GM12872 (cell line): ENCODE results near the gene LAMB3.

Source experiments
- TF ChIP-seq, protein P1 (sequence below): IDR thresholded peaks from 3 replicates; pipeline ENCODE4 v1.5.1; 2011; ENCODE audit warnings: low read depth, mild to moderate bottlenecking, low read length, moderate library complexity; ENCODE audit not compliant: insufficient read depth

LAMB3 gene

DNA sequence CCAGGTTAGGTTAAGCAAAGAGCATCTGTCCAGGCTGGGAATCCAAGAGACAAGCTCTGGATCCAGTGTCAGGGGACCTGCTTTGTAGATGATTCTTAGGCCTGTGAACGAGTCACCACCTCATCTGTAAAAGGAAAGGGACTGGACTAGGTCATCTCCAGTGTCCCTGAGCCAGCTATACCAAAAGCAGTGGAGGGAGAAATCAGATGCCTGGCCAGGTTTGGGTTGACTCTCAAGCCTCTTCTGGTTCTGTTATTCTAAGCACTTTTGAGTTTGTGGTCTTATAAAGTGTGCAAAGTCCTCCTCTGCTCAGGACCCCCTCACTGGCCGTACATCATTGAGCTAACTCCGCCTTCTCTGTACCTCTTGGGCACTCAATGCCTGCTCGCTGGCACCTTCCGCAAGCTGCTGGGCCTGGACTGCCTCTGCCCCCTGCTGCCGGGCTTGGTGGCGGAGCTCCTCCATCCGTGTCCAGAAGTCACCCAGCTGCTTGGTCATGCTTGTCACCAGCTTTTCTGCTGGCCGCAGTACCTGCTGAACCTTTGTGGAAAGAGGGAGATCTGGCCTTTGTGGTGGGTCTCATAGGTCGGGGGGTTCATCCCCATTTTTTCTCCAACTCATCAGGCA lies 35.1 kb downstream of the LAMB3 start:
- TF ChIP-seq, protein P1, sequence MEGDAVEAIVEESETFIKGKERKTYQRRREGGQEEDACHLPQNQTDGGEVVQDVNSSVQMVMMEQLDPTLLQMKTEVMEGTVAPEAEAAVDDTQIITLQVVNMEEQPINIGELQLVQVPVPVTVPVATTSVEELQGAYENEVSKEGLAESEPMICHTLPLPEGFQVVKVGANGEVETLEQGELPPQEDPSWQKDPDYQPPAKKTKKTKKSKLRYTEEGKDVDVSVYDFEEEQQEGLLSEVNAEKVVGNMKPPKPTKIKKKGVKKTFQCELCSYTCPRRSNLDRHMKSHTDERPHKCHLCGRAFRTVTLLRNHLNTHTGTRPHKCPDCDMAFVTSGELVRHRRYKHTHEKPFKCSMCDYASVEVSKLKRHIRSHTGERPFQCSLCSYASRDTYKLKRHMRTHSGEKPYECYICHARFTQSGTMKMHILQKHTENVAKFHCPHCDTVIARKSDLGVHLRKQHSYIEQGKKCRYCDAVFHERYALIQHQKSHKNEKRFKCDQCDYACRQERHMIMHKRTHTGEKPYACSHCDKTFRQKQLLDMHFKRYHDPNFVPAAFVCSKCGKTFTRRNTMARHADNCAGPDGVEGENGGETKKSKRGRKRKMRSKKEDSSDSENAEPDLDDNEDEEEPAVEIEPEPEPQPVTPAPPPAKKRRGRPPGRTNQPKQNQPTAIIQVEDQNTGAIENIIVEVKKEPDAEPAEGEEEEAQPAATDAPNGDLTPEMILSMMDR: no peak

DNA sequence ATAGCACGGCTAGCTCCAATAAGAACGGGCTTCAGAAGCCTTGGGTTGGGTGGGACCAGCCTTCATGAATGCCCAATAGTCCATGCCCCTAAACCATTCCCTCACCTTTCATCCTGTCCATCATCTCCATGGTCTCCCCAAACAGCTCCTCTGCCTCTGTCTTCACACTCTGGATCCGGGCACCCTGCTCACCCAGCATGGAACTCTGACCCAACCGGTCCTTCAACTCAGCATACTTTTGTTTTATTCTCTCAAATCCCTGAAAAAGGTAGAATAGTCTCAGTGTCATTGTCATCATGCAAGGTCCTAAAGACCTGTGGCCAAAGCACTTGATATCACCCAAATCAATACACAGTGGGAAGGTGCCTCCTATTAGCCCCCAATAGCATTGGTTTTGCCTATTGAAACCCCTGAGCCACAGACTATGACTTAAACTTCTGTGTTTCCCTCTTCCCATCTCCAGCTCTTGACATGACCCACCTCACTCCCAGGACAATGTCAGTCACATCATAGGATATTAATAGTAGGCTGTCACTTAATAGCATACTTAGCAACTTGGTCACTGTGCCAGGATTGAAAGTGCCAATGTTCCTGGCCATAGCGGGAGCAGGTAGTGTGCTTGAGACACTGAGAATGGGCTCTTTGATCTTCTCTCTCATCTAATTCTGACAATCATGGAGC lies 35.7 kb downstream of the LAMB3 start:
- TF ChIP-seq, protein P1: no peak

DNA sequence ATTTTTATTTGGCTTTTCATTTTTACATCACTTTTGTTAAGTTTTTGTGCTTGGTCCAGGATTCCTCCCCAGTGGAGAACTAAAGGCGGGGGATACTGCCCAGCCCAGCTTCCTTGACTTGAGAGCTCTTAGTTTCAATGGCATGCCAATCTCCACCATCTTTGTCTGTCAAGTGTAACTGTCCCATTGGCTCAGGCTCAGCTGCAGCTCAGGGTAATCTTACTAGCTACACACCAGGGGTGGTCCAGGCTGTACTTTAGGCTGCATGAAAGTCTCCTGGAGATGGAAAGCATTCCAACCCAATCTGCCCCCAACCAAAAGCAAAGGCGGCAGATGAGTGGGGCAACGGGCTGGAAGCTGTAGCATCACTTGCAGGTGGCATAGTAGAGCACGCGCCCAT lies 37.3 kb downstream of the LAMB3 start:
- TF ChIP-seq, protein P1: no peak

DNA sequence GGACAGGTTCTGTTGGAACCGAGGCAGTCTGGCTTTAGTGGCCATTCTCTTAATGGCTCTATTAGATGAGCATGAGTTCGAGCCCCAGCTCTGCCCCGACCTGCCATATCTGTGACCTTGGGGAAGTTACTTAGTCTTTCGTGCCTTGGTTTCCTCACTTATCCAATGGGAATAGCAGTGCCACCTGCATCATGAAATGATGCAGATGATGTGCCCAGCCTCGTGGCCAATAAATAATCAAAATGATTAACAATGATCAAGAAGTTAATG lies 38.1 kb downstream of the LAMB3 start:
- TF ChIP-seq, protein P1: no peak

DNA sequence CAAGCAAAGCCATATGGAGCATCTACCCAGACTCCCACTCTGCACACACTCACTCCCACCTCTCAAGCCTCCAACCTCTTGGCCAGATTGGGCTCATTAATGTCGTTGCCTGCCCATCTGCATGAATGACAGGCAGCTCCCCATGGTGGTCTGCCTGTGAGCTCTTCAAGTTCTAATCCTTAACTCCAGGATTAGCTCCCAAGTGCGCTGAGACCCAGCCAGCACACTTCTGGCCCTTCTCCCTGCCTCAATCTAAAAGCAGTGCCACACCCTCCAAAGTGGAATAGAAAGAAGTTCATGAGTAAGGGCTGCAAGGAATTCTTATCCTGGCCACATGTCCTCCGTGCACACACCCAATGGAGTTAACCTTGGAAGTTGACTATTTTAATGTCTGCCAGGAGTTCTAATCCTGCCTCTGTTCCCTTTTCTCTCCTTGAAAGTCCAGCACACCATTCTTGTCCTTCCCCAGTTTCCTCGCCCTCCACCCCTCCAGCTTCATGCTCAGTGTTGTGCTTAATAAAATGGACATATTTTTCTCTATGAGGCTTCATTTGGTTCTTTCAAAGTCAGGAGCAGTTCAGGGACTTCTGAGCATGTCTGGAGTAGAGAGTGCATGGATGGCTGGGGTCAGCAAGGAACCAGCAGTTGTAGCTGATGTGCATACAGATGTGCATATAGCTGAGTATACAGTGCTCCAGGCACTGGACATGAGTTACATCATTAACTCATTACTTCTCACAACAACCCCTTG lies 38.6 kb downstream of the LAMB3 start:
- TF ChIP-seq, protein P1: no peak

DNA sequence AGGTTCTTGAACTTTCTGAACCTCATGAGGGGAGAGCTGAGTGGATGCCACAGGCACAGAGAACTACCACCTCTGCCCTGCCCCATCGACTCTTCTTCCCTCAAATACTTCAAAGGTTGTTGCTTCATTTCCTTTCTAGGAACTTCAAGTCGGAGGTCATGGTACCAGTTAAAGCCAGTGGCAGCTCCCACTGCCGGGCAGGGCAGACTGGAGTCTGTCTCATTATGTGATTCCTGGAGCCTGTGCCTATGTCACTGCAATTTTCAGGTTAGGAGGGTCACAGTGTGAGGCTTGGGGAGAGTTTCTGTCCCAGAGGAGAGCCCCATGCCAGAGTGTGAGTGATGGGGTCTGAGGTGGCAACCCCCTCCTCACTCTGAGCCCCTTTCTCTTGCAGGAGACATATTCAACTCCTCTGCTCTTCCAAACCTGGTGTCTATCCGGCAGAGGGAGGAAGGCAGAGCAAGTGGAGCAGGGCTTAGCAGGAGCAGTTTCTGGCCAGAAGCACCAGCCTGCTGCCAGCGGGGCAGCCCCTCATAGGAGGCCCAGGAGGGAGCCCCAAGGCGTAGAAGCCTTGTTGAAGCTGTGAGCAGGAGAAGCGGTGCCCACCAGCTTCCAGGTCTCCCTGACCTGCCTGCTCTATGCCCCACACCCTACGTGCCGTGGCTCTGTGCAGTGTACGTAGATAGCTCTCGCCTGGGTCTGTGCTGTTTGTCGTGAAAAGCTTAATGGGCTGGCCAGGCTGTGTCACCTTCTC lies 39.4 kb downstream of the LAMB3 start:
- TF ChIP-seq, protein P1: no peak
